Smooth muscle cell (in vitro differentiated cells): ENCODE measurements around the gene FN3K. TPM values are rescaled to one million over a fixed set of nuclear protein-coding genes. Genes with fewer than 3 reads are reported as not detected.

Experiments
- DNase-seq: peaks from one replicate; lab custom pipeline; 2025; ENCODE audit not compliant: unreplicated experiment; lab: John Stamatoyannopoulos, UW
- H2AFZ ChIP-seq: fragments of 200-600 bp; sonication (generic); 2 replicates; pipeline ENCODE4 v1.6.0; 2016; ENCODE audit warnings: antibody characterized with exemption, low read depth, mild to moderate bottlenecking
- H3F3A ChIP-seq: fragments of 200-600 bp; sonication (generic); 2 replicates; pipeline ENCODE4 v1.6.0; 2017; ENCODE audit warnings: antibody characterized with exemption, low read depth
- H3K27ac ChIP-seq: fragments of 200-600 bp; sonication (generic); 2 replicates; pipeline ENCODE4 v1.5.1; 2016; ENCODE audit warnings: low read depth, mild to moderate bottlenecking
- H3K27me3 ChIP-seq: fragments of 200-600 bp; sonication (generic); 2 replicates; pipeline ENCODE4 v1.6.1; 2016; ENCODE audit warnings: low read depth, mild to moderate bottlenecking
- H3K36me3 ChIP-seq: fragments of 200-600 bp; sonication (generic); 2 replicates; pipeline ENCODE4 v1.5.1; 2016; ENCODE audit warnings: low read depth
- H3K4me1 ChIP-seq: fragments of 200-600 bp; sonication (generic); 2 replicates; pipeline ENCODE4 v1.5.1; 2016; ENCODE audit warnings: low read depth
- H3K4me2 ChIP-seq: fragments of 200-600 bp; sonication (generic); 2 replicates; pipeline ENCODE4 v1.6.0; 2016; ENCODE audit warnings: mild to moderate bottlenecking
- H3K4me3 ChIP-seq: fragments of 200-600 bp; sonication (generic); 2 replicates; pipeline ENCODE4 v1.5.1; 2016; ENCODE audit warnings: mild to moderate bottlenecking
- H3K79me2 ChIP-seq: fragments of 200-600 bp; sonication (generic); 2 replicates; pipeline ENCODE4 v1.6.0; 2016; ENCODE audit warnings: low read depth, mild to moderate bottlenecking
- H3K9ac ChIP-seq: fragments of 200-600 bp; sonication (generic); 2 replicates; pipeline ENCODE4 v1.6.0; 2016; ENCODE audit warnings: low read depth
- H3K9me3 ChIP-seq: fragments of 200-600 bp; sonication (generic); replicated peaks from 2 replicates; pipeline ENCODE4 v1.5.1; 2016; ENCODE audit warnings: low read depth
- H4K20me1 ChIP-seq: fragments of 200-600 bp; sonication (generic); 2 replicates; pipeline ENCODE4 v1.6.0; 2016; ENCODE audit warnings: low read depth
- CTCF ChIP-seq: fragments of 200-600 bp; sonication (generic); IDR thresholded peaks from 2 replicates; pipeline ENCODE4 v1.5.1; 2017; ENCODE audit warnings: borderline replicate concordance, mild to moderate bottlenecking, antibody characterized with exemption; ENCODE audit not compliant: insufficient read depth, poor library complexity, severe bottlenecking
- WGBS: methylation state at CpG from one replicate; pipeline ENCODE4 v1.1.7; 2016; ENCODE audit warnings: low lambda C conversion rate; 5-methylcytosine and 5-hydroxymethylcytosine counted together
- polyA plus RNA-seq: library from polyadenylated mRNA; unstranded; fragments of >200 nt; fragmentation: Nextera tagmentation; extraction: Ambion mirVana; gene quantifications from 2 replicates; pipeline ENCODE4 v1.2.1, GENCODE V29; 2016
- total RNA-seq: library from RNA; depleted of rRNA; stranded (reverse); fragments of >200 nt; gene quantifications from 2 replicates; pipeline ENCODE4 v1.2.3, GENCODE V29; 2014

FN3K gene
- total and polyA plus RNA-seq, 2 experiments from 2014 or later, result 0.94 to 1.2 TPM

GRCh38 chr17:82726427-82726826 is 9.0 kb upstream of the FN3K start:
- over 99% methylated on average over 10 of the region's 10 CpGs for WGBS
- no peak for TF ChIP-seq CTCF
- no peaks in the 10 kb centered on the region for H3K9me3 ChIP-seq
- H3K27me3 ChIP-seq, result no peaks in the 10 kb centered on the region
- no peaks in the 10 kb centered on the region for H4K20me1 ChIP-seq
- no peak overlapping the region for H3K9ac ChIP-seq
- H2AFZ ChIP-seq, result no peak overlapping the region
- no peaks in the 10 kb centered on the region for H3F3A ChIP-seq
- no peak overlapping the region for H3K27ac ChIP-seq
- no peaks in the 10 kb centered on the region for H3K4me1 ChIP-seq
- H3K4me2 ChIP-seq, result no peak overlapping the region
- no peaks in the 10 kb centered on the region for H3K36me3 ChIP-seq
- DNase-seq, result no peak
- H3K79me2 ChIP-seq, result no peaks in the 10 kb centered on the region
- no peak overlapping the region for H3K4me3 ChIP-seq

- Histone ChIP-seq H3K27me3 (no peaks in the 10 kb centered on the region), H2AFZ (no peak overlapping the region), H3F3A (no peaks in the 10 kb centered on the region), H3K9me3 (no peaks in the 10 kb centered on the region), H3K79me2 (no peaks in the 10 kb centered on the region), H3K4me2 (no peak overlapping the region), H3K4me3 (no peak overlapping the region), H3K9ac (no peak overlapping the region), H4K20me1 (no peaks in the 10 kb centered on the region), H3K36me3 (no peaks in the 10 kb centered on the region), H3K27ac (no peak overlapping the region), H3K4me1 (no peaks in the 10 kb centered on the region)
- no peak for TF ChIP-seq CTCF
- WGBS, result 90% methylated on average over 46 of the region's 48 CpGs
- DNase-seq, result no peak
Observed at GRCh38 chr17:82729479-82730260, 5.7 kb upstream of the FN3K start.

GRCh38 chr17:82732118-82732743 is 3.2 kb upstream of the FN3K start:
- WGBS, result 98% methylated on average over 13 of the region's 13 CpGs
- Histone ChIP-seq H3K4me2 (no peak overlapping the region), H3K79me2 (no peaks in the 10 kb centered on the region), H3K4me1 (no peaks in the 10 kb centered on the region), H3K9me3 (no peaks in the 10 kb centered on the region), H3K27ac (no peak overlapping the region), H3K36me3 (no peaks in the 10 kb centered on the region), H3K27me3 (no peaks in the 10 kb centered on the region), H4K20me1 (no peaks in the 10 kb centered on the region), H3K4me3 (no peak overlapping the region), H2AFZ (no peak overlapping the region), H3F3A (no peaks in the 10 kb centered on the region), H3K9ac (no peak overlapping the region)
- no peak for TF ChIP-seq CTCF
- DNase-seq, result no peak
